MCF 10A (cell line): ENCODE measurements around the gene CHN1. TPM values are rescaled to one million over a fixed set of nuclear protein-coding genes. Genes with fewer than 3 reads are reported as not detected.

Experiments
- BruUV-seq: library from RNA; stranded (reverse); fragments of 400-500 nt; replicated peaks from 2 replicates; lab custom pipeline; 2021; lab: Mats Ljungman, UMichigan
- CTCF ChIA-PET: fragments of 300-600 bp; sonication (Branson Sonifier 250); formaldehyde crosslinking; extraction: SDS; loops from one replicate; lab custom pipeline; 2021; ENCODE audit warnings: antibody characterized with exemption, inconsistent platforms; lab: Yijun Ruan, JAX
- POLR2A ChIA-PET: fragments of 300-600, 350-650 bp; sonication (Branson Sonifier 250); formaldehyde crosslinking; extraction: SDS; loops from one replicate; lab custom pipeline; 2020; ENCODE audit warnings: antibody characterized with exemption, inconsistent platforms; lab: Yijun Ruan, JAX
- DNase-seq: peaks from one replicate; pipeline ENCODE4 v3.0.0-alpha.2; 2018; ENCODE audit not compliant: unreplicated experiment
- H3K27ac Mint-ChIP-seq: one replicate; pipeline ENCODE4 v1.8.0; 2022; ENCODE audit warnings: mild to moderate bottlenecking, low read depth, mixed read lengths; ENCODE audit not compliant: unreplicated experiment
- H3K27me3 Mint-ChIP-seq: one replicate; pipeline ENCODE4 v1.8.0; 2022; ENCODE audit warnings: mixed read lengths; ENCODE audit not compliant: insufficient read depth, unreplicated experiment
- H3K36me3 Mint-ChIP-seq: one replicate; pipeline ENCODE4 v1.8.0; 2022; ENCODE audit warnings: mild to moderate bottlenecking, moderate library complexity, mixed read lengths; ENCODE audit not compliant: insufficient read depth, unreplicated experiment
- H3K4me1 Mint-ChIP-seq: one replicate; pipeline ENCODE4 v1.8.0; 2022; ENCODE audit warnings: mixed read lengths; ENCODE audit not compliant: insufficient read depth, unreplicated experiment
- H3K4me3 Mint-ChIP-seq: one replicate; pipeline ENCODE4 v1.8.0; 2022; ENCODE audit warnings: mild to moderate bottlenecking, moderate library complexity, mixed read lengths; ENCODE audit not compliant: unreplicated experiment
- H3K9me3 Mint-ChIP-seq: one replicate; pipeline ENCODE4 v1.8.0; 2022; ENCODE audit warnings: mixed read lengths; ENCODE audit not compliant: unreplicated experiment
- CTCF ChIP-seq: fragments of 200-600 bp; IDR thresholded peaks from one replicate; pipeline ENCODE4 v1.8.0; 2022; ENCODE audit warnings: antibody characterized with exemption, mild to moderate bottlenecking; ENCODE audit not compliant: unreplicated experiment
- intact Hi-C: fragments of 100-400 bp; cut with micrococcal nuclease; formaldehyde crosslinking; loops from 2 replicates; pipeline ENCODE4 v1.14.1; 2022
- total RNA-seq: library from RNA; stranded (reverse); gene quantifications from 2 replicates; pipeline ENCODE4 v1.2.3, GENCODE V29; 2022

Gene CHN1
- total RNA-seq, 1 experiment from 2014 or later = 6.0 TPM

- no peak for TF ChIP-seq CTCF
- CTCF ChIA-PET = interaction anchor here (1.1 to 2.0 kb wide), 2 partner anchors 96 to 117 kb away, joined by 4 to 5 read pairs; no protein-coding TSS in a partner anchor
- H3K36me3 Mint-ChIP-seq = no peaks in the 10 kb centered on the region
Observed at GRCh38 chr2:174888146-174888545, 117.0 kb downstream of the CHN1 start.

GRCh38 chr2:174882416-174882815 is 122.8 kb downstream of the CHN1 start:
- no TSS peak for BruUV-seq
- no peak for TF ChIP-seq CTCF
- no peak overlapping the region for H3K4me3 Mint-ChIP-seq

More at GRCh38 chr2:174888146-174888545, 117.0 kb downstream of the CHN1 start:
- no peak for DNase-seq
- H3K4me3 Mint-ChIP-seq = no peak overlapping the region
- no peak overlapping the region for H3K27ac Mint-ChIP-seq
- intact Hi-C loops = no loop called here
- BruUV-seq = no TSS peak
- POLR2A ChIA-PET = no interaction called here
- peaks cover 5% of the 10 kb centered on the region for H3K4me1 Mint-ChIP-seq
- H3K9me3 Mint-ChIP-seq = no peaks in the 10 kb centered on the region
- no peaks in the 10 kb centered on the region for H3K27me3 Mint-ChIP-seq

GRCh38 chr2:174881678-174882077 is 123.5 kb downstream of the CHN1 start:
- Mint-ChIP-seq H3K4me3 (no peak overlapping the region), H3K4me1 (peaks cover 7% of the 10 kb centered on the region), H3K9me3 (no peaks in the 10 kb centered on the region), H3K27ac (no peak overlapping the region), H3K27me3 (no peaks in the 10 kb centered on the region), H3K36me3 (no peaks in the 10 kb centered on the region)
- CTCF ChIA-PET = interaction anchor here (0.7 to 1.1 kb wide), 4 partner anchors 34 to 111 kb away, joined by 3 to 7 read pairs (median 3); no protein-coding TSS in a partner anchor
- DNase-seq = no peak
- intact Hi-C loops = no loop called here
- POLR2A ChIA-PET = no interaction called here
- no TSS peak for BruUV-seq
- no peak for TF ChIP-seq CTCF

More at GRCh38 chr2:174882416-174882815, 122.8 kb downstream of the CHN1 start:
- H3K27me3 Mint-ChIP-seq = no peaks in the 10 kb centered on the region
- H3K36me3 Mint-ChIP-seq = no peaks in the 10 kb centered on the region
- H3K4me1 Mint-ChIP-seq = peaks cover 7% of the 10 kb centered on the region
- DNase-seq = no peak
- ChIA-PET POLR2A (no interaction called here), CTCF (interaction anchor here (0.7 to 1.1 kb wide), 3 partner anchors 35 to 111 kb away, joined by 3 read pairs; no protein-coding TSS in a partner anchor)
- intact Hi-C loops = no loop called here
- no peak overlapping the region for H3K27ac Mint-ChIP-seq
- H3K9me3 Mint-ChIP-seq = no peaks in the 10 kb centered on the region

- Mint-ChIP-seq H3K27me3 (no peaks in the 10 kb centered on the region), H3K4me3 (peak overlapping the region; percentile 65), H3K36me3 (no peaks in the 10 kb centered on the region), H3K4me1 (peaks cover 7% of the 10 kb centered on the region), H3K27ac (no peak overlapping the region), H3K9me3 (no peaks in the 10 kb centered on the region)
- CTCF ChIA-PET = interaction anchor here (0.6 to 1.6 kb wide), 5 partner anchors 29 to 110 kb away, joined by 3 to 7 read pairs (median 5); no protein-coding TSS in a partner anchor
- no peak for TF ChIP-seq CTCF
- BruUV-seq = no TSS peak
- POLR2A ChIA-PET = interaction anchor here (0.6 to 2.1 kb wide), 8 partner anchors 11 to 142 kb away, joined by 3 to 5 read pairs (median 3); partner anchors contain the start of gene CHN1
- DNase-seq = peak; percentile 73
- intact Hi-C loops = no loop called here
Observed at GRCh38 chr2:174878537-174879147, 126.5 kb downstream of the CHN1 start.
